Thyroid gland (tissue), 4 donors: ENCODE results near the gene NPDC1. TPM values are rescaled to one million over a fixed set of nuclear protein-coding genes. Genes with fewer than 3 reads are reported as not detected.

Experiments
- DNase-seq, 2 donors: peaks; one replicate each; pipeline ENCODE4 v3.0.0-alpha.2; 2019
- H3K27ac ChIP-seq, 3 donors: fragments of 200-600 bp; sonication (generic); 1 replicate in 2 of 3; 2 replicates in 1 of 3; pipeline ENCODE4 v1.5.1; 2016 to 2019; ENCODE audit warnings: mild to moderate bottlenecking in 1 of 3, moderate library complexity in 1 of 3
- H3K27me3 ChIP-seq: fragments of 200-600 bp; sonication (generic); one replicate; pipeline ENCODE4 v1.5.1; 2019
- H3K36me3 ChIP-seq, 2 donors: fragments of 200-600 bp; sonication (generic); one replicate each; pipeline ENCODE4 v1.5.1; 2016 to 2019
- H3K4me1 ChIP-seq, 2 donors: fragments of 200-600 bp; sonication (generic); one replicate each; pipeline ENCODE4 v1.5.1; 2017 to 2019
- H3K4me3 ChIP-seq, 3 donors: fragments of 200-600 bp; sonication (generic); replicated peaks in 1 of 3; 1 replicate in 2 of 3; 2 replicates in 1 of 3; pipeline ENCODE4 v1.5.1; 2016; ENCODE audit warnings: mild to moderate bottlenecking in 1 of 3
- H3K9me3 ChIP-seq: fragments of 200-600 bp; sonication (generic); one replicate; pipeline ENCODE4 v1.5.1; 2017
- POLR2A ChIP-seq, 2 donors: fragments of 450-650 bp; IDR thresholded peaks; one replicate each; pipeline ENCODE4 v1.6.1; 2017; ENCODE audit warnings: antibody characterized with exemption in 2 of 2, mild to moderate bottlenecking in 2 of 2, moderate library complexity in 1 of 2
- WGBS, 2 donors: methylation state at CpG; one replicate each; pipeline ENCODE4 v1.1.5; 2017; 5-methylcytosine and 5-hydroxymethylcytosine counted together
- intact Hi-C: fragments of 100-400 bp; cut with DNase I; formaldehyde crosslinking; loops from one replicate; pipeline ENCODE4 v1.15.1; 2023
- total RNA-seq, 4 donors: library from RNA; depleted of rRNA; stranded (reverse); fragments of >200 nt; gene quantifications; one replicate each; pipeline ENCODE4 v1.2.3, GENCODE V29; 2016
- TF ChIP-seq, protein P1 (sequence below), 6 experiments: fragments of 200-600 bp in 3 of 6; fragments of 450-650 bp in 3 of 6; sonication (generic) in 3 of 6; IDR thresholded peaks; one replicate each; pipeline ENCODE4 v1.5.1; 2016 to 2019; ENCODE audit warnings: antibody characterized with exemption in 6 of 6, mild to moderate bottlenecking in 2 of 6, inconsistent platforms in 1 of 6, moderate library complexity in 1 of 6

NPDC1 gene
- total RNA-seq, 4 donors from 2014 or later, result 23.3 to 65.9 (median 35.4) TPM

- H3K27me3 ChIP-seq, result no peaks in the 10 kb centered on the region
- peaks cover 6 to 14% of the 10 kb centered on the region in 2 donors for H3K4me1 ChIP-seq
- 13 to 71% methylated on average over 1 to 3 of the region's 52 CpGs for WGBS, 2 donors
- no peak overlapping the region for H3K4me3 ChIP-seq
- no peaks in the 10 kb centered on the region for H3K9me3 ChIP-seq
- no peak overlapping the region for H3K27ac ChIP-seq
- DNase-seq, result no peak
- no peaks in the 10 kb centered on the region for H3K36me3 ChIP-seq
- intact Hi-C loops, result loop anchor here (5.0 kb wide), 1 partner anchor 282 kb away; no protein-coding TSS in a partner anchor
- TF ChIP-seq, protein P1, sequence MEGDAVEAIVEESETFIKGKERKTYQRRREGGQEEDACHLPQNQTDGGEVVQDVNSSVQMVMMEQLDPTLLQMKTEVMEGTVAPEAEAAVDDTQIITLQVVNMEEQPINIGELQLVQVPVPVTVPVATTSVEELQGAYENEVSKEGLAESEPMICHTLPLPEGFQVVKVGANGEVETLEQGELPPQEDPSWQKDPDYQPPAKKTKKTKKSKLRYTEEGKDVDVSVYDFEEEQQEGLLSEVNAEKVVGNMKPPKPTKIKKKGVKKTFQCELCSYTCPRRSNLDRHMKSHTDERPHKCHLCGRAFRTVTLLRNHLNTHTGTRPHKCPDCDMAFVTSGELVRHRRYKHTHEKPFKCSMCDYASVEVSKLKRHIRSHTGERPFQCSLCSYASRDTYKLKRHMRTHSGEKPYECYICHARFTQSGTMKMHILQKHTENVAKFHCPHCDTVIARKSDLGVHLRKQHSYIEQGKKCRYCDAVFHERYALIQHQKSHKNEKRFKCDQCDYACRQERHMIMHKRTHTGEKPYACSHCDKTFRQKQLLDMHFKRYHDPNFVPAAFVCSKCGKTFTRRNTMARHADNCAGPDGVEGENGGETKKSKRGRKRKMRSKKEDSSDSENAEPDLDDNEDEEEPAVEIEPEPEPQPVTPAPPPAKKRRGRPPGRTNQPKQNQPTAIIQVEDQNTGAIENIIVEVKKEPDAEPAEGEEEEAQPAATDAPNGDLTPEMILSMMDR (IDR thresholded peaks at IDR 0.05), result no peak
- no peak for TF ChIP-seq POLR2A (IDR thresholded peaks at IDR 0.05)
Measured at GRCh38 chr9:137069508-137070091, 23.6 kb upstream of the NPDC1 start.

GRCh38 chr9:137068539-137069507, 22.8 kb upstream of the NPDC1 start:
- Histone ChIP-seq H3K27me3 (no peaks in the 10 kb centered on the region), H3K4me3 (no peak overlapping the region), H3K27ac (no peak overlapping the region), H3K9me3 (no peaks in the 10 kb centered on the region), H3K36me3 (no peaks in the 10 kb centered on the region), H3K4me1 (peaks cover 6 to 14% of the 10 kb centered on the region in 2 donors)
- TF ChIP-seq POLR2A (IDR thresholded peaks at IDR 0.05), result no peak
- TF ChIP-seq, protein P1 (IDR thresholded peaks at IDR 0.05), result no peak
- intact Hi-C loops, result loop anchor here (5.0 kb wide), 1 partner anchor 282 kb away; no protein-coding TSS in a partner anchor
- WGBS, 2 donors, result 98 to 100% methylated on average over 4 to 8 of the region's 17 CpGs
- DNase-seq, result no peak

DNA sequence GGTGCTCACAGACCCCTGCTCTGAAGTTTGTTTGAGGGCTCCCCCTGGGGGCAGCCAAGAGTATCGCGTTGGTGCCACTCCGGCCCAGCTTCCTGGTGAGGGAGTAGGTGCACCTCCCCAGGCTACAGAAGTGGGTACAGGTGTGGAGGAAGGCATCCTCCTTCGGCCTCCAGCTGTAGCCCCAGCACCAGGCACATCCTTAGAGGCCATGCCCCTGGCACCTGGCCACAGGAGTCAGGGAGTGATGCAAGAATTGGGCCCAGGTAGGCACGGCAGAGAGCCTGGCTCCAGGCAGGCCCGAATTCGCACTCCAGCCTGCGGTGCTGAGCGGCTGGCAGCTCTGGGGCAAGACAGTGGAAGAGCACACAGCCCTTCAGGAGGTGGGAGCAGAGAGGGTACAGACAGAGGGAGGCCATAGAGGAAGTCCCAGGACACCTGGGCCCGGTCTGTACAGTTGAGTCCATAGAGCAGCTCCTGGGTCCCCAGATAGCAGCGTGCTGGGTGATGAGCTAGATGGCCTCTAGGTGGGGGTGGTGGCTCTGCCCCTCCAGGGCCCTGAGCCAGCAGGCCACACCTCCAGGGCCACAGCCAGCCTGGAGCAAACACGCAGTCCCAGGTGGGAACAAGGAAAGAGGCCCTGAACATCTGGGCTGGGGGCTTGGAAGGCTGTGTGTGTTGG, 22.0 kb upstream of the NPDC1 start:
- intact Hi-C loops, result loop anchor here (5.0 kb wide), 1 partner anchor 281 kb away; no protein-coding TSS in a partner anchor
- no peak overlapping the region for H3K4me3 ChIP-seq
- no peak for TF ChIP-seq POLR2A (IDR thresholded peaks at IDR 0.05)
- TF ChIP-seq, protein P1 (IDR thresholded peaks at IDR 0.05), result peak; percentile 54 to 86 (median 71)
- peaks cover 6 to 14% of the 10 kb centered on the region in 2 donors for H3K4me1 ChIP-seq
- no peaks in the 10 kb centered on the region for H3K36me3 ChIP-seq
- DNase-seq, result peak; percentile 74 to 79
- WGBS, 2 donors, result 15 to 54% methylated on average over 4 to 11 of the region's 12 CpGs
- H3K27me3 ChIP-seq, result no peaks in the 10 kb centered on the region
- H3K27ac ChIP-seq, result no peak overlapping the region
- H3K9me3 ChIP-seq, result no peaks in the 10 kb centered on the region

DNA sequence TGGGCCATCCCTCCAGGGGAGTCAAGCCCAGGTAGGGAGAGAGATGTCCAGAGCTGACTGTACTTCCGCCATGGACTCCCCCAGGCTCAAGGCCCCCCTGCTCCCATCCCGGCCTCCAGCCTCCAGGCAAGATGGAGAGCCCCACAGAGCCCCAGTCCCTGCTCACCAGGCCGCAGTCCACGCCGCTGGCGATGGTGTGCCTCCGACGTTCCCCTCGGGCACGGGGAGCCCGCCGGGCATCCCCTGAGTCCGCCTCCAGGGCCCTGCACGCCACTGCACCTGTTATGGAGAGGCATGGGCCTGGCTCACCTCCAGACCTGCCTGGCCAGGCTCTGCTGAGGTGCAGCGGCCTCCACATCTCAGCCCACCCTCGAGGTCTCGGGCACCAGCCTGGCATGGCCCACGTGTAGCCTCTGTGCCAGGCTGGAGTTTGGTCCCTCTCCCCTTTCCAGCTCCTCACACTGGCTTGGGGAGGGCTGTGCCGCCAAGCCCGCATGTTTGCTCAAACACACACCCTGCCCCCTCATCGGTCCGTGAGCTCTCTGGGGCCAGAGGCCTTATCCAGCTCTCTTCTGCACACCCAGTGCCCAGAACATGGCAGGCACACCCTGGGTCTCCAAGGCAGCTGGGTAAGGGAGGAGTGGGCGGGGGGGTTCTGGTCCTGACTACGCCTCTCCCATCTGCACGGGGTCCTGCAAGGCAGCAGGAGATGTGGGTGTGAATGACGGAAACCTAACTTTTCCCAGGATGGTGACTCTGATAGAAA, 20.3 kb upstream of the NPDC1 start:
- 94% methylated on average over 13 to 19 of the region's 26 CpGs for WGBS, 2 donors
- Histone ChIP-seq H3K27ac (no peak overlapping the region), H3K4me1 (peaks cover 6 to 13% of the 10 kb centered on the region in 2 donors), H3K36me3 (no peaks in the 10 kb centered on the region), H3K4me3 (no peak overlapping the region), H3K27me3 (no peaks in the 10 kb centered on the region), H3K9me3 (no peaks in the 10 kb centered on the region)
- intact Hi-C loops, result loop anchor here (5.0 kb wide), 1 partner anchor 279 kb away; no protein-coding TSS in a partner anchor
- TF ChIP-seq, protein P1 (IDR thresholded peaks at IDR 0.05), result no peak
- no peak for TF ChIP-seq POLR2A (IDR thresholded peaks at IDR 0.05)
- DNase-seq, result no peak
